SK-N-SH (cell line): ENCODE results near the gene PTBP1. TPM values are rescaled to one million over a fixed set of nuclear protein-coding genes. Genes with fewer than 3 reads are reported as not detected.

Experiments
- CTCF ChIA-PET: fragments of 300-600, 350-600 bp; formaldehyde crosslinking; extraction: SDS; loops from one replicate; lab custom pipeline; 2021; lab: Yijun Ruan, JAX
- POLR2A ChIA-PET: fragments of 350-600 bp; sonication (Branson Sonifier 250); formaldehyde crosslinking; extraction: SDS; loops from one replicate; lab custom pipeline; 2020; ENCODE audit warnings: antibody characterized with exemption, inconsistent platforms; lab: Yijun Ruan, JAX
- DNase-seq: peaks from one replicate; pipeline ENCODE4 v3.0.0; 2012
- H2AFZ ChIP-seq: fragments of 200-600 bp; sonication (generic); 2 replicates; pipeline ENCODE4 v1.8.1; 2016; ENCODE audit warnings: antibody characterized with exemption, mild to moderate bottlenecking, low read depth
- H3F3A ChIP-seq: fragments of 200-600 bp; sonication (generic); replicated peaks from 2 replicates; pipeline ENCODE3; 2016; ENCODE audit warnings: antibody characterized with exemption, mild to moderate bottlenecking; ENCODE audit not compliant: insufficient read depth
- H3K27ac ChIP-seq, 2 experiments: fragments of 200-500 bp in 1 of 2; fragments of 200-600 bp in 1 of 2; sonication (Bioruptor generic) in 1 of 2; sonication (generic), shearing (Covaris generic) in 1 of 2; 2 replicates each; pipeline versions ENCODE4 v1.5.1 to v1.6.1; 2014 to 2016; ENCODE audit warnings: low read depth in 2 of 2, inconsistent platforms in 1 of 2, low read length in 1 of 2, mild to moderate bottlenecking in 1 of 2, mixed read lengths in 1 of 2
- H3K27me3 ChIP-seq: fragments of 200-600 bp; sonication (generic), shearing (Covaris generic); 2 replicates; pipeline ENCODE4 v1.6.1; 2016; ENCODE audit warnings: mixed run types; ENCODE audit not compliant: insufficient read depth
- H3K36me3 ChIP-seq, 2 experiments: fragments of 200-500 bp in 1 of 2; fragments of 200-600 bp in 1 of 2; sonication (Bioruptor generic) in 1 of 2; sonication (generic) in 1 of 2; replicated peaks in 1 of 2; 2 replicates each; pipeline versions ENCODE3 to v1.5.1; 2014 to 2016; ENCODE audit warnings: low read length in 1 of 2, mild to moderate bottlenecking in 1 of 2; ENCODE audit not compliant: insufficient read depth in 2 of 2, control insufficient read depth in 1 of 2
- H3K4me1 ChIP-seq, 2 experiments: fragments of 200-500 bp in 1 of 2; fragments of 200-600 bp in 1 of 2; sonication (Bioruptor generic) in 1 of 2; sonication (generic), shearing (Covaris generic) in 1 of 2; 2 replicates each; pipeline versions ENCODE4 v1.5.1 to v1.6.1; 2014 to 2016; ENCODE audit warnings: low read depth in 1 of 2, low read length in 1 of 2, mixed run types in 1 of 2; ENCODE audit not compliant: insufficient read depth in 2 of 2, control insufficient read depth in 1 of 2
- H3K4me2 ChIP-seq: fragments of 200-600 bp; sonication (generic), shearing (Covaris generic); 2 replicates; pipeline ENCODE4 v1.6.1; 2017; ENCODE audit warnings: mixed run types
- H3K4me3 ChIP-seq, 2 experiments: fragments of 200-500 bp in 1 of 2; fragments of 200-600 bp in 1 of 2; sonication (Bioruptor generic) in 1 of 2; sonication (generic), shearing (Covaris generic) in 1 of 2; 2 replicates each; pipeline versions ENCODE4 v1.5.1 to v1.8.1; 2014 to 2016; ENCODE audit warnings: low read depth in 2 of 2, inconsistent platforms in 1 of 2, low read length in 1 of 2, mild to moderate bottlenecking in 1 of 2, mixed read lengths in 1 of 2, moderate library complexity in 1 of 2
- H3K79me2 ChIP-seq: fragments of 200-600 bp; sonication (generic); 2 replicates; pipeline ENCODE4 v1.8.1; 2017; ENCODE audit warnings: mild to moderate bottlenecking; ENCODE audit not compliant: insufficient read depth
- H3K9ac ChIP-seq: fragments of 200-600 bp; sonication (generic); 2 replicates; pipeline ENCODE4 v1.6.1; 2017; ENCODE audit warnings: mixed run types
- H3K9me2 ChIP-seq: fragments of 200-600 bp; sonication (generic); 2 replicates; pipeline ENCODE4 v1.6.1; 2017; ENCODE audit warnings: mixed run types
- H3K9me3 ChIP-seq: fragments of 200-600 bp; sonication (generic); 2 replicates; pipeline ENCODE4 v1.6.1; 2017; ENCODE audit warnings: mixed run types, mild to moderate bottlenecking, moderate library complexity
- H4K20me1 ChIP-seq: fragments of 200-600 bp; sonication (generic); 2 replicates; pipeline ENCODE4 v1.6.1; 2017; ENCODE audit warnings: mild to moderate bottlenecking, mixed run types; ENCODE audit not compliant: insufficient read depth
- CHD2 ChIP-seq: fragments of 150-350 bp; IDR thresholded peaks from 2 replicates; pipeline ENCODE4 v1.6.1; 2018; ENCODE audit warnings: low read length; ENCODE audit not compliant: partially characterized antibody
- EP300 ChIP-seq, 2 experiments: IDR thresholded peaks; 2 replicates each; pipeline versions ENCODE4 v1.4.0 to v1.6.1; 2012; ENCODE audit warnings: borderline replicate concordance in 1 of 2, low read depth in 1 of 2, low read length in 1 of 2
- EZH2phosphoT487 ChIP-seq: fragments of 200-600 bp; sonication (generic); IDR thresholded peaks from 2 replicates; pipeline ENCODE4 v1.6.1; 2017; ENCODE audit warnings: low read depth, mixed run types, mild to moderate bottlenecking, antibody characterized with exemption, moderate library complexity, borderline replicate concordance
- FOSL2 ChIP-seq: IDR thresholded peaks from 2 replicates; pipeline ENCODE4 v1.4.0; 2012; ENCODE audit warnings: low read depth, mild to moderate bottlenecking, moderate library complexity, borderline replicate concordance
- FOXJ3 ChIP-seq: sonication (generic); formaldehyde crosslinking; IDR thresholded peaks from 2 replicates; pipeline ENCODE4 v1.5.1; 2020; ENCODE audit warnings: mild to moderate bottlenecking, missing genetic modification reagents
- FOXM1 ChIP-seq: IDR thresholded peaks from 2 replicates; pipeline ENCODE4 v1.4.0; 2012; ENCODE audit warnings: low read depth, mild to moderate bottlenecking
- GABPA ChIP-seq: IDR thresholded peaks from 2 replicates; pipeline ENCODE4 v1.4.0; 2012; ENCODE audit warnings: low read depth, mild to moderate bottlenecking
- GATA2 ChIP-seq: sonication (generic); formaldehyde crosslinking; IDR thresholded peaks from 2 replicates; pipeline ENCODE4 v1.5.0; 2020; ENCODE audit warnings: mild to moderate bottlenecking, missing genetic modification reagents
- JUND ChIP-seq: IDR thresholded peaks from 2 replicates; pipeline ENCODE4 v1.4.0; 2012
- NFIC ChIP-seq: IDR thresholded peaks from 2 replicates; pipeline ENCODE4 v1.4.0; 2012; ENCODE audit warnings: borderline replicate concordance
- RAD21 ChIP-seq: IDR thresholded peaks from 2 replicates; pipeline ENCODE4 v1.6.1; 2012; ENCODE audit warnings: mild to moderate bottlenecking, low read length
- RCOR1 ChIP-seq: fragments of 150-350 bp; IDR thresholded peaks from 2 replicates; pipeline ENCODE4 v1.6.1; 2017; ENCODE audit warnings: antibody characterized with exemption, low read length
- RFX5 ChIP-seq: IDR thresholded peaks from 2 replicates; pipeline ENCODE4 v1.6.1; 2012; ENCODE audit warnings: mild to moderate bottlenecking, improper control_type of control experiment, low read length
- RXRA ChIP-seq: IDR thresholded peaks from 2 replicates; pipeline ENCODE4 v1.4.0; 2012; ENCODE audit warnings: low read depth, mild to moderate bottlenecking, borderline replicate concordance
- TEAD4 ChIP-seq: IDR thresholded peaks from 2 replicates; pipeline ENCODE4 v1.4.0; 2012; ENCODE audit warnings: mild to moderate bottlenecking, borderline replicate concordance; ENCODE audit not compliant: insufficient read depth
- YY1 ChIP-seq: IDR thresholded peaks from 2 replicates; pipeline ENCODE4 v1.4.0; 2012; ENCODE audit warnings: low read depth, mild to moderate bottlenecking
- WGBS: methylation state at CpG from one replicate; pipeline ENCODE4 v1.1.6; 2017; ENCODE audit warnings: low lambda C conversion rate; 5-methylcytosine and 5-hydroxymethylcytosine counted together
- polyA plus RNA-seq, 3 experiments: library from polyadenylated mRNA; depleted of rRNA; stranded (reverse); fragments of >200 nt; gene quantifications; 2 replicates each; pipeline ENCODE4 v1.2.3, GENCODE V29; 2012
- TF ChIP-seq, protein P1 (sequence below): fragments of 200-600 bp; sonication (generic); IDR thresholded peaks from 2 replicates; pipeline ENCODE4 v1.6.1; 2017; ENCODE audit warnings: antibody characterized with exemption, mild to moderate bottlenecking, moderate library complexity

PTBP1 gene
- polyA plus RNA-seq, 1 of the 3 experiments (the other 2 are of a cell fraction), result 243 TPM

GRCh38 chr19:821825-822503 is 24.7 kb downstream of the PTBP1 start, which contains the start of gene PLPPR3:
TSS of gene PLPPR3 (minus strand) at chr19:821955. CDS start at chr19:821559, 396 bp downstream.
- no peak for TF ChIP-seq GATA2 (CRISPR knock-in tag)
- TF ChIP-seq RCOR1, result no peak
- TF ChIP-seq JUND, result no peak
- TF ChIP-seq FOXM1, result no peak
- no peak for TF ChIP-seq GABPA
- no peak for TF ChIP-seq EP300 (IDR thresholded peaks at IDR 0.05; ENCODE audit: borderline replicate concordance in 1 of 2, low read depth in 1 of 2, low read length in 1 of 2)
- no peak for TF ChIP-seq RAD21
- TF ChIP-seq EZH2phosphoT487, result no peak
- no peak for TF ChIP-seq NFIC
- TF ChIP-seq, protein P1, sequence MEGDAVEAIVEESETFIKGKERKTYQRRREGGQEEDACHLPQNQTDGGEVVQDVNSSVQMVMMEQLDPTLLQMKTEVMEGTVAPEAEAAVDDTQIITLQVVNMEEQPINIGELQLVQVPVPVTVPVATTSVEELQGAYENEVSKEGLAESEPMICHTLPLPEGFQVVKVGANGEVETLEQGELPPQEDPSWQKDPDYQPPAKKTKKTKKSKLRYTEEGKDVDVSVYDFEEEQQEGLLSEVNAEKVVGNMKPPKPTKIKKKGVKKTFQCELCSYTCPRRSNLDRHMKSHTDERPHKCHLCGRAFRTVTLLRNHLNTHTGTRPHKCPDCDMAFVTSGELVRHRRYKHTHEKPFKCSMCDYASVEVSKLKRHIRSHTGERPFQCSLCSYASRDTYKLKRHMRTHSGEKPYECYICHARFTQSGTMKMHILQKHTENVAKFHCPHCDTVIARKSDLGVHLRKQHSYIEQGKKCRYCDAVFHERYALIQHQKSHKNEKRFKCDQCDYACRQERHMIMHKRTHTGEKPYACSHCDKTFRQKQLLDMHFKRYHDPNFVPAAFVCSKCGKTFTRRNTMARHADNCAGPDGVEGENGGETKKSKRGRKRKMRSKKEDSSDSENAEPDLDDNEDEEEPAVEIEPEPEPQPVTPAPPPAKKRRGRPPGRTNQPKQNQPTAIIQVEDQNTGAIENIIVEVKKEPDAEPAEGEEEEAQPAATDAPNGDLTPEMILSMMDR, result no peak
- TF ChIP-seq YY1, result no peak
- TF ChIP-seq, all 33 proteins: peak for 0
- POLR2A ChIA-PET, result no interaction called here
- Histone ChIP-seq H3K9ac (no peak within 1 kb of the TSS), H3K4me3 (peak within 1 kb of the TSS; percentile 41 to 45), H2AFZ (no peak within 1 kb of the TSS), H3F3A (peaks cover 3% of the 10 kb centered on the region), H3K27ac (no peak within 1 kb of the TSS; a peak in 1 of 4 replicates), H3K4me2 (peak within 1 kb of the TSS; percentile 67; the same call in 1 of the 2 replicates), H3K4me1 (no peaks in the 10 kb centered on the region; a peak in 1 of 4 replicates), H3K9me3 (no peaks in the 10 kb centered on the region), H3K27me3 (no peaks in the 10 kb centered on the region), H4K20me1 (no peaks in the 10 kb centered on the region), H3K79me2 (no peaks in the 10 kb centered on the region), H3K36me3 (no peaks in the 10 kb centered on the region), H3K9me2 (no peaks in the 10 kb centered on the region)
- DNase-seq, result peak; percentile 83
- WGBS, result 7% methylated on average over 10 of the region's 86 CpGs
- CTCF ChIA-PET, result interaction anchor here (0.5 kb wide), 1 partner anchor 29 kb away, joined by 3 read pairs; no protein-coding TSS in a partner anchor

DNA sequence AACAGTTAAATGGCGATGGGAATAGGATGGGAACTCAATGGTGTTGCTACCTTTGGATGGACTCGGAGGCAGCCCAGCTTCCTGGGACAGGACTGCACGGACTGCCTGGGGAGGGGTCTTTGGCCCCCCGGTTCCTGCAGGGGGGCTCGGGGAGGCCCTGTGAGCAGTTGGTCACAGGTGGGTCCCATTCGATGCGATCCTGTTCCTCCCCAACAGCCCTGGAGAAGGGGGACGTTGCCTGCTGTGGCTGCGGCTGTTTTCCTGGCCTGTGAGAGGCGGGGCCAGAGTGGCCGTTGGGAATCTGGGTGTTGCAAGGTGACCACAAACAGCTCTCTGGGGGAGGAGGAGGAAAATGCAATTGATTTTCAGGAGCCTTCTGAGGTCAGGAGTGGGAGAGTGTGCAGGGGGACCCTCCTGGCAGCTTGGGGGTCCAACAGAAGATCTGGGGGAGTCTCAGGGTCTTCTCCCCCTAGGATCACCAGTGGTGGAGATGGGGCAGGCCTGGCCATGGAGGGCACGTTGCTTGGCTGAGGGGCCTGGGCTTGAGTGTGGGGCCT is 26.4 kb downstream of the PTBP1 start:
- DNase-seq, result no peak
- Histone ChIP-seq H2AFZ (no peak overlapping the region), H3K36me3 (no peaks in the 10 kb centered on the region), H4K20me1 (no peaks in the 10 kb centered on the region), H3K4me2 (no peak overlapping the region), H3K27me3 (no peaks in the 10 kb centered on the region), H3K79me2 (no peaks in the 10 kb centered on the region), H3K9ac (no peak overlapping the region), H3K27ac (no peak overlapping the region), H3K4me1 (no peaks in the 10 kb centered on the region; a peak in 1 of 4 replicates), H3K9me2 (no peaks in the 10 kb centered on the region), H3F3A (peaks cover 3% of the 10 kb centered on the region), H3K4me3 (no peak overlapping the region), H3K9me3 (no peaks in the 10 kb centered on the region)
- ChIA-PET POLR2A (no interaction called here), CTCF (interaction anchor here (0.7 kb wide), 1 partner anchor 92 kb away, joined by 3 read pairs; no protein-coding TSS in a partner anchor)
- TF ChIP-seq TEAD4 (no peak), FOSL2 (no peak), RXRA (no peak), FOXJ3 (CRISPR knock-in tag) (no peak), CHD2 (no peak), EP300 (IDR thresholded peaks at IDR 0.05; ENCODE audit: borderline replicate concordance in 1 of 2, low read depth in 1 of 2, low read length in 1 of 2) (no peak), RFX5 (no peak)
- 100% methylated on average over 3 of the region's 12 CpGs for WGBS
